Activated T-helper 1 cell treated with anti-CD3 and anti-CD28 coated beads, Interleukin-12 subunit alpha, Interleukin-12 subunit beta, Interleukin-2, Interleukin-4 antibody, amounts not matched to agents 30 ng/mL and 10 ng/mL and 1 ng/mL, durations not matched to agents 14 hours and 24 hours and 36 hours (primary cell): ENCODE measurements around the gene KDF1. TPM values are rescaled to one million over a fixed set of nuclear protein-coding genes. Genes with fewer than 3 reads are reported as not detected.
"Not testable (repeated sequence)": the region's sequence is repeated elsewhere in the genome, so short reads cannot be mapped to it uniquely, and the experiment has no call there.

Experiments
- DNase-seq: peaks from one replicate; pipeline ENCODE4 v3.0.0; 2021; ENCODE audit warnings: low spot score
- H3K27ac Mint-ChIP-seq: one replicate; pipeline ENCODE4 v1.8.0; 2021; ENCODE audit warnings: mild to moderate bottlenecking, mixed read lengths
- H3K27me3 Mint-ChIP-seq: one replicate; pipeline ENCODE4 v1.8.0; 2022; ENCODE audit warnings: mild to moderate bottlenecking, moderate library complexity, mixed read lengths; ENCODE audit not compliant: insufficient read depth
- H3K36me3 Mint-ChIP-seq: one replicate; pipeline ENCODE4 v1.8.0; 2021; ENCODE audit warnings: low read depth, mixed read lengths
- H3K4me1 Mint-ChIP-seq: one replicate; pipeline ENCODE4 v1.8.0; 2021; ENCODE audit warnings: low read depth, mixed read lengths
- H3K4me3 Mint-ChIP-seq: one replicate; pipeline ENCODE4 v1.8.0; 2021; ENCODE audit warnings: mild to moderate bottlenecking, moderate library complexity, mixed read lengths
- H3K9me3 Mint-ChIP-seq: one replicate; pipeline ENCODE4 v1.8.0; 2021; ENCODE audit warnings: mixed read lengths
- intact Hi-C: fragments of 100-400 bp; cut with micrococcal nuclease; formaldehyde crosslinking; loops from one replicate; pipeline ENCODE4 v1.15.1; 2024
- total RNA-seq: library from RNA; stranded (reverse); gene quantifications from 2 replicates; pipeline ENCODE4 v1.2.3, GENCODE V29; 2022

Gene KDF1
- total RNA-seq, 1 donor from 2014 or later, result not detected

- intact Hi-C loops, result no loop called here
- peaks cover 33% of the 10 kb centered on the region for H3K27me3 Mint-ChIP-seq
- no peaks in the 10 kb centered on the region for H3K36me3 Mint-ChIP-seq
- no peak overlapping the region for H3K4me3 Mint-ChIP-seq
- no peak overlapping the region for H3K27ac Mint-ChIP-seq
- H3K4me1 Mint-ChIP-seq, result peaks cover 9% of the 10 kb centered on the region
- no peaks in the 10 kb centered on the region for H3K9me3 Mint-ChIP-seq
- DNase-seq, result no peak
Measured at GRCh38 chr1:27000090-27000816, 40.0 kb upstream of the KDF1 start.

GRCh38 chr1:26999440-26999987 lies 39.2 kb upstream of the KDF1 start:
- Mint-ChIP-seq H3K4me1 (peaks cover 9% of the 10 kb centered on the region), H3K27me3 (peaks cover 40% of the 10 kb centered on the region), H3K4me3 (no peak overlapping the region), H3K36me3 (no peaks in the 10 kb centered on the region), H3K27ac (no peak overlapping the region), H3K9me3 (no peaks in the 10 kb centered on the region)
- no peak for DNase-seq
- intact Hi-C loops, result loop anchor here (5.0 kb wide), 1 partner anchor 138 kb away; no protein-coding TSS in a partner anchor

- DNase-seq, result no peak
- no peak overlapping the region for H3K4me3 Mint-ChIP-seq
- intact Hi-C loops, result loop anchor here (5.0 kb wide), 1 partner anchor 139 kb away; no protein-coding TSS in a partner anchor
Measured at GRCh38 chr1:26998429-26999300, 38.4 kb upstream of the KDF1 start.

DNA sequence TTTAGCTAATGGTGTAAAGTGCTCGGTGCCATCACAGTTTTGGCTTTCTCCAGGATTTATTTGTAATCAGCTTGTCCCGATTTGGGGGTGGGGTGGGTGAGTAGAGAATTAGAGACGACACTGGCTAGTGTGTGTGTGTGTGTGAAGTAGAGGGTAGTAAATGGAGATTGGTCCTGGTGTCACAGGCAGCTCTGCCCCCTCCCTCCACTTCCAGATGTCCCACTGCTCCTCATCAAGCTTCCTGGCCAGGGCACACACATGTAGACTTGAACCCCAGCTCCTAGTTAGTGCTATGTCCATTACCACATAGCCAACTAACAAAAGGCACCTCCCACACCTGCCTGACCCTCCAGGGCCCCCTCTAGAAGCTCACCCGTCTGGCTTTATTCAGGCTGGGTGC lies 36.4 kb upstream of the KDF1 start:
- H3K36me3 Mint-ChIP-seq, result no peaks in the 10 kb centered on the region
- H3K27me3 Mint-ChIP-seq, result peaks cover 48% of the 10 kb centered on the region
- H3K4me1 Mint-ChIP-seq, result peaks cover 17% of the 10 kb centered on the region
- H3K4me3 Mint-ChIP-seq, result no peak overlapping the region
- no peak for DNase-seq
- intact Hi-C loops, result loop anchor here (1.0 to 5.0 kb wide), 4 partner anchors 48 to 141 kb away; partner anchors contain the start of gene NUDC
- no peak overlapping the region for H3K27ac Mint-ChIP-seq
- no peaks in the 10 kb centered on the region for H3K9me3 Mint-ChIP-seq

More at GRCh38 chr1:26998429-26999300, 38.4 kb upstream of the KDF1 start:
- Mint-ChIP-seq H3K9me3 (no peaks in the 10 kb centered on the region), H3K4me1 (peaks cover 9% of the 10 kb centered on the region), H3K27ac (no peak overlapping the region), H3K36me3 (no peaks in the 10 kb centered on the region), H3K27me3 (peaks cover 41% of the 10 kb centered on the region)

DNA sequence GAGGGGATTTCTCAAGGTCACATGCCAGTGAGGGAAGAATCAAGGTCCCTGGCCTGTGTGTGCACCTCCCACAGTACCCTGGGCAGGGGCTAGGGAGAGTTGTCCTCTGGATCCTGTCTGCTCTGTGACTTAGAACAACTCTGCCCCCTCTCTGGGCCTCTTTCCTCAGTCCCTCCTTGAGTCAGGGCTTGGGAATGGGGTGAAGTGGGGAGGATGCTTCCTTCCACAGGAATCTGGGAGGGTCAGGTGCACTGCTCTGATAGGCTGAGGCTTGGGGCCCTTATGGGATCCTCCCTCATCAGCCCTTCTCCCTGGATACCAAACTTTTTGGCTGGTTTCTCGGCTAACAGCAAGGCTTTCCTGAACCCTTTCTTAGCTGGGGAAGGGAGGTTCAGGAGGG lies 35.8 kb upstream of the KDF1 start:
- peaks cover 51% of the 10 kb centered on the region for H3K27me3 Mint-ChIP-seq
- no peak for DNase-seq
- no peaks in the 10 kb centered on the region for H3K9me3 Mint-ChIP-seq
- intact Hi-C loops, result loop anchor here (2.0 to 5.0 kb wide), 2 partner anchors 49 to 141 kb away; no protein-coding TSS in a partner anchor
- no peak overlapping the region for H3K27ac Mint-ChIP-seq
- H3K4me1 Mint-ChIP-seq, result peaks cover 21% of the 10 kb centered on the region
- peak overlapping the region; percentile 45 for H3K4me3 Mint-ChIP-seq
- no peaks in the 10 kb centered on the region for H3K36me3 Mint-ChIP-seq

GRCh38 chr1:26994787-26995517 lies 34.7 kb upstream of the KDF1 start:
- Mint-ChIP-seq H3K4me3 (peak overlapping the region; percentile 75), H3K27ac (no peak overlapping the region), H3K27me3 (peaks cover 53% of the 10 kb centered on the region), H3K9me3 (no peaks in the 10 kb centered on the region), H3K4me1 (peaks cover 21% of the 10 kb centered on the region), H3K36me3 (no peaks in the 10 kb centered on the region)
- intact Hi-C loops, result loop anchor here (5.0 kb wide), 2 partner anchors 142 to 763 kb away; partner anchors contain the start of gene CEP85
- DNase-seq, result no peak

- intact Hi-C loops, result loop anchor here (5.0 kb wide), 1 partner anchor 762 kb away; the partner anchor contains the start of gene CEP85
- DNase-seq, result no peak
- Mint-ChIP-seq H3K27ac (no peak overlapping the region), H3K36me3 (no peaks in the 10 kb centered on the region), H3K9me3 (no peaks in the 10 kb centered on the region), H3K4me3 (peak overlapping the region; percentile 75), H3K4me1 (peaks cover 21% of the 10 kb centered on the region), H3K27me3 (peaks cover 55% of the 10 kb centered on the region)
Measured at GRCh38 chr1:26994020-26994786, 33.9 kb upstream of the KDF1 start.

DNA sequence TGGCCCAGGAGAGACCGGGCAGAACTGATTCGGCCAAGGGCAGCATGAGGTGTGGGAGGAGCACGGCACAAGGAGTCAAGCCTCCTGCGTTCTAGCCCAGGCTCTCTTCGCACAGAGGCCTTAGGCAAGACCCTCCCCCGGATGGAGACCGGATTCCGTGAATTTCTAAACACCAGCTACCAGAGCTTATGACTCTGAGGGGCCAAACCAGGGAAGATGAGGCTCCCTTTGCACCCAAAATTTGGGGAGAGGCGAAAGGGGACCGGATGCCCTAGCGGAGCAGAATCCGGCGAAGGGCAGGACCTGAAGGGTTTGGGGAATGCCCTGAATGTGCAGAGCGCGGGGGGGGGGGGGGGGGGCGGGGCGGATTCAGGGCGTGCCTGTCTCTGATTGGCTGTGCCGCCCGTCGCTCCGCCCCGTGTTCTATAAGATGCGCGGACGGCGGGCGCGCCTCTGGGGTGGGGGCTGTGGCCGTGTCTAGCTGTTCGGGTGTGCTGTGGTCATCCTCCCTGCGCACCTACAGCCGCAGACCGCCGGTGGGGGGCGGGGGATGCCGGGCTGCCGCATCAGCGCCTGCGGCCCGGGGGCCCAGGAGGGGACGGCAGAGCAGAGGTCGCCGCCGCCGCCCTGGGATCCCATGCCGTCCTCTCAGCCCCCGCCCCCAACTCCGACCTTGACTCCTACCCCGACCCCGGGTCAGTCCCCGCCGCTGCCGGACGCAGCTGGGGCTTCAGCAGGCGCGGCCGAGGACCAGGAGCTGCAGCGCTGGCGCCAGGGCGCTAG lies 33.2 kb upstream of the KDF1 start, which contains the start of gene TRNP1:
Gene TRNP1 (plus strand): TSS at position 456 of the 783 bp plus-strand sequence. CDS start 95 bp downstream, at position 551.
- peak within 1 kb of the TSS; percentile 21 for H3K27ac Mint-ChIP-seq
- intact Hi-C loops, result loop anchor here (1.0 to 5.0 kb wide), 4 partner anchors 19 to 761 kb away; partner anchors contain the start of genes CEP85, NUDC and TENT5B

GRCh38 chr1:26991310-26992116 lies 31.2 kb upstream of the KDF1 start:
- intact Hi-C loops, result loop anchor here (5.0 kb wide), 1 partner anchor 759 kb away; the partner anchor contains the start of gene CEP85
- DNase-seq, result no peak
- Mint-ChIP-seq H3K27ac (no peak overlapping the region), H3K36me3 (no peaks in the 10 kb centered on the region), H3K4me1 (peaks cover 12% of the 10 kb centered on the region), H3K27me3 (peaks cover 54% of the 10 kb centered on the region), H3K9me3 (no peaks in the 10 kb centered on the region), H3K4me3 (peak overlapping the region; percentile 51)

More for the DNA sequence above, 33.2 kb upstream of the KDF1 start, which contains the start of gene TRNP1:
- H3K4me1 Mint-ChIP-seq, result peaks cover 21% of the 10 kb centered on the region
- peaks cover 55% of the 10 kb centered on the region for H3K27me3 Mint-ChIP-seq
- H3K4me3 Mint-ChIP-seq, result peak within 1 kb of the TSS; percentile 81
- DNase-seq, result peak; percentile 69
- no peaks in the 10 kb centered on the region for H3K36me3 Mint-ChIP-seq
- H3K9me3 Mint-ChIP-seq, result no peaks in the 10 kb centered on the region

DNA sequence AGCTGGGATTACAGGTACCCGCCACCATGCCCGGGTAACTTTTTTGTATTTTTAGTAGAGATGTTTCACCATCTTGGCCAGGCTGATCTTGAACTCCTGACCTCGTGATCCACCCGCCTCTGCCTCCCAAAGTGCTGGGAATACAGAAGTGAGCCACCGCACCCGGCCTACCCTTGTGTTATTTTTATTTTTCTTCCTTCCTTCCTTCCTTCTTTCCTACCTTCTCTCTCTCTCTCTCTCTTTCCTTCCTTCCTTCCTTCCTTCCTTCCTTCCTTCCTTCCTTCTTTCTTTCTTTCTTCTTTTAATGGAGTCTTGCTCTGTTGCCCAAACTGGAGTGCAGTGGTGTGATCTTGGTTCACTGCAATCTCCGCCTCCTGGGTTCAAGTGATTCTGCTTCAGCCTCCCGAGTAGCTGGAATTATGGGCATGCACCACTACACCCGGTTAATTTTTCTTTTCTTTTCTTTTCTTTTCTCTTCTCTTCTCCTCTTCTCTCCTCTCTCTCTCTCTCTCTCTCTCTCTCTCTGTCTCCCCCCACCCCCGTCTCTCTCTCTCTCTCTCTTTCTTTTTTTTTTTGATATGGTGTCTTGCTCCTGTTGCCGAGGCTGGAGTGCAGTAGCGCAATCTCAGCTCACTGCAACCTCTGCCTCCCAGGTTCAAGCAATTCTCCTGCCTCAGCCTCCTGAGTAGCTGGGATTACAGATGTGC lies 29.3 kb upstream of the KDF1 start:
- intact Hi-C loops, result loop anchor here (5.0 kb wide), 1 partner anchor 757 kb away; the partner anchor contains the start of gene CEP85
- H3K4me3 Mint-ChIP-seq, H3K27ac Mint-ChIP-seq, H3K36me3 Mint-ChIP-seq, DNase-seq, H3K9me3 Mint-ChIP-seq: not testable (repeated sequence)
- Mint-ChIP-seq H3K4me1 (peaks cover 12% of the 10 kb centered on the region), H3K27me3 (peaks cover 43% of the 10 kb centered on the region)
